Heart left ventricle (tissue), 13 donors: ENCODE measurements around the gene UGGT1.

Experiments
- CTCF ChIP-seq, 12 donors: fragments of 200-600 bp; sonication (generic) in 4 of 12; IDR thresholded peaks; one replicate each; pipeline versions ENCODE4 v1.5.0 to v1.8.0; 2018 to 2022; ENCODE audit warnings: antibody characterized with exemption in 12 of 12, mild to moderate bottlenecking in 5 of 12
- POLR2A ChIP-seq, 2 donors: fragments of 450-650 bp; IDR thresholded peaks; one replicate each; pipeline ENCODE4 v1.6.1; 2017; ENCODE audit warnings: antibody characterized with exemption in 2 of 2, mild to moderate bottlenecking in 2 of 2, moderate library complexity in 2 of 2
- donor health status: ischemic (EF 13 %, LVEDD 7.1; RV severe dilation, severe dysfunction).
- donor health status: DM: no; HTN: yes; CAD: no.
- donor health status: DM: no; HTN: no; CAD: no.
- donor health status: ischemic (EF 25% LVEDD 6.9; RV normal size, moderate dysfunction).
- donor health status: ischemic (EF 25% LVEDD 5.7; RV mildly dilated, moderate dysfunction).
- donor health status: ischemic (EF 35%, LVEDD 5.7; RV mildly dilated, moderate dysfunction).
- donor health status: nonischemic (EF 11% LVEDD 7.7; RV severe dilation, severe dysfunction).
- donor health status: DM: yes; HTN: yes; CAD: no.
- donor health status: PGD.
- donor health status: ischemic (EF 29% LVEDD 5.4; RV normal size, mild dysfunction).
- donor health status: nonischemic (EF 23%, LVEDD 6.1; RV moderate dilation, normal function).

- peak in 1 of 12 donors; percentile 14 for TF ChIP-seq CTCF (IDR thresholded peaks at IDR 0.05)
- no peak for TF ChIP-seq POLR2A (IDR thresholded peaks at IDR 0.05)
Observed at GRCh38 chr2:128179461-128179755, 88.4 kb downstream of the UGGT1 start.
